Stimulated activated CD8-positive, alpha-beta memory T cell treated with anti-CD3 and anti-CD28 coated beads, Interleukin-4, amount 100 ng/mL, for 24 hours (primary cell): ENCODE results near the gene VOPP1.

Experiments
- DNase-seq: peaks from one replicate; pipeline ENCODE4 v3.0.0-alpha.2; 2020; ENCODE audit warnings: low read depth

VOPP1 gene

DNA sequence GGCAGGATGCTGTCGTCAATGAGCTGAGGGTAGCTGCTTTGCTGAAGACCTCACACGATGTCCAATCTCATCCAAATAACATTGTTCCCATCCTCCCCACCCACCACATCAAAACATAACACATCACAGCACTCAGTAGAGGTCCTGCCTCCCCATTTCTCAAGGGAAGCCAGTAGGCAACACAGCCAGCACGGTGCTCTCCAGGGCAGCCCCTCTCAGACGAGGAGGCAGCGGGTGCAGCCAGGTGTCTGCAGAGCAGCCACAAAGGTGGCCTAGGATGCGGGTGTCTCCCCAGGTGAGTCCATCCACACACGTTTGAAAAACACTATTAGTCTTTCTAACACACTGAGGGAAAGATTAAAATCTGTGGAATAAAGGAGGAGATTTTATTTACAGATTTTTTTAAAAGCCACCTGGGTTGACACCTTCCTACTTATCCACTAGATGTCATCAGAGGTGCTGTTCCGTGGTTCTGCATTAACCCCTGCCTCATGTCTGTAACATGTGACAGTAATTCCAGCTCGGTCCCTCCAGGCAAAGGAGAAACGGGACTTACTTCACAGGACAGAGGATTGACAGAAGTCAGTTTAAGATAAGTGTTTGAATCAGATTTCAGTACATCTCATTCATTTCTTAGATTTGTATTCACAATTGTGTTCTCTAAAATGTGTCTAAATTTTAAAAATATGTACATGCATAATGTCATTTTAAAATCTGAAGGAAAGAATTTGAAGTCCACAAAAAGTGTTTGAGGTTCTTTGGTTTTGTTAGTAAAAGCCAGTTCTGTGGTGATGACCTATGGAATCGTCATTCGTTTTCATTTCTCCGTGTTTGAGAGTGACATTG, 139.1 kb downstream of the VOPP1 start:
- no peak for DNase-seq

GRCh38 chr7:55432506-55432905, 139.8 kb downstream of the VOPP1 start:
- no peak for DNase-seq

DNA sequence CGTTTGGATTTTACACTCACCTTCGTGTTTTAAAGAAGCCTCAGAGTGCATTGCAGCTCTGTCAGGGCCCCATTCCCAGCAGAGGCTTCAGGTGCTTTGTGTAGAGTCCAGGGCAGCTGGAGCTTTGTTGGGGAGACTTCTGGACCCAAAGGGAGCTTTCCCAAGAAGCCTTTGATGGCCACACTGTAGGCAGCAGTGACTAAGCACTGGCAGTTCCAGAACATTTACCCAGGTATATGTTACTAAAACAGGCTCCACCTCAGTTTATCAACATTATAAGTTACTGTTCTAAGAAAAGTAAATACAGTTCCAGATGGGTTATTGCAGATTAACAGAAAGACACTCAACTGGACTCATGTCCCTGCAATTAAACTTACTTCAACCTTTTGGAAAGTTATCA, 140.4 kb downstream of the VOPP1 start:
- DNase-seq: no peak

GRCh38 chr7:55429835-55430499, 142.3 kb downstream of the VOPP1 start:
- no peak for DNase-seq

GRCh38 chr7:55427800-55428199, 144.5 kb downstream of the VOPP1 start:
- no peak for DNase-seq

- DNase-seq: no peak
Observed at GRCh38 chr7:55427342-55427741, 145.0 kb downstream of the VOPP1 start.

DNA sequence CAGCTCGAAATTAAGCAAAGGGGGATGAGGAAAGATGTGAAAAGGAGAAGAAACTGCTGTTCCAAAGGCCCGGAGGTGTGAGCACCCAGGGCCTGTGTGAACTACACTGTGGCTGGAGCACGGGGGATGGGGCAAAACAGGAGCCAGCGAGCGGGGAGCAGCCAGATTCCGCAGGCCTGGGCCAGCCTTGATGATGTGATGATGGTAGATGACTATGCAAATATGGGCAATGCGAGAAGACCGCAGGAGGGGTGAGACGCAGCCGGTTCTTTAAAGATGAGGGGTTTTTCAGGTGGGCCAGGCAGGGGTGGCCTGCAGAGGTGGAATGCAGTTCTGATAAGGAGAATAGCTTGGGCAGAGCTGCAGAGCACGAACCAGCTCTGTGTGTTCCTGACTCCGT, 145.6 kb downstream of the VOPP1 start:
- no peak for DNase-seq

GRCh38 chr7:55425141-55425752, 147.1 kb downstream of the VOPP1 start:
- no peak for DNase-seq

GRCh38 chr7:55423891-55424290, 148.4 kb downstream of the VOPP1 start:
- DNase-seq: no peak

DNA sequence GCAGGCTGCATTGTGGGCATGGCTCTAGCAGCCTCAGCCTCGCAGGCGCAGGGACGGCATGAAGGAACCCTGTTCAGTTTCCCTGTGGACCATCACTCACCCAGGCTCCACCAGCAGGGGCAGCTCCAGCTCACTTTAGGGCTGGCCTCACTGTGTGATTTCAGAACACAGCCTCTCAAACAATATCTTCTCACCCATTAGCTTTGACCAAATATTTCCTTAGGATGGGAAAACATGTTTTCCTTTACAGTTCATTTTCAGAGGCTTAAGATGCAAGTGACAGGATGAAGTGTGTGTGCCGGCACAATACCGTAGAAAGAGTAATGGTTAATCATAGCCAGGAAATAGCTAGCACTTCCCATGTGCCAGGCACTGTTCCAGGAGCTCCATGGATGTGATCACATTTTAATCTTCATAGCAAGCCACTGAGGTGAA, 149.0 kb downstream of the VOPP1 start:
- DNase-seq: no peak
